CD4-positive, alpha-beta T cell (primary cell): Measurements from ENCODE around the gene ASIP. TPM values are rescaled to one million over a fixed set of nuclear protein-coding genes. Genes with fewer than 3 reads are reported as not detected.

Source experiments
- ATAC-seq: fragments of 200-7000 bp; cut with Tn5 transposase; one replicate; pipeline ENCODE4 v1.10.0; 2022; ENCODE audit warnings: mild to moderate bottlenecking; ENCODE audit not compliant: poor library complexity
- CTCF ChIA-PET: fragments of 350-600 bp; sonication (Branson Sonifier 250); formaldehyde crosslinking; loops from one replicate; lab custom pipeline; 2021; ENCODE audit warnings: antibody characterized with exemption, inconsistent platforms; lab: Charles Lee
- POLR2A ChIA-PET: fragments of 350-600 bp; sonication (Branson Sonifier 250); formaldehyde crosslinking; loops from one replicate; lab custom pipeline; 2021; ENCODE audit warnings: antibody characterized with exemption, inconsistent platforms; lab: Charles Lee
- DNase-seq, 14 experiments: peaks; one replicate each; pipeline ENCODE4 v3.0.0-alpha.2; 2013 to 2020; ENCODE audit warnings: mixed read lengths in 2 of 14
- H3K27ac ChIP-seq, 2 donors: one replicate each; pipeline versions ENCODE4 v1.5.1 to v1.7.0; 2013; ENCODE audit warnings: low read length in 2 of 2, low read depth in 1 of 2, mild to moderate bottlenecking in 1 of 2
- H3K27me3 ChIP-seq, 2 experiments: 1 replicate in 1 of 2; 2 replicates in 1 of 2; pipeline versions ENCODE4 v1.6.1 to v1.7.0; 2013; ENCODE audit warnings: low read length in 2 of 2, control low read depth in 1 of 2, mild to moderate bottlenecking in 1 of 2, moderate library complexity in 1 of 2; ENCODE audit not compliant: insufficient read depth in 2 of 2, control insufficient read depth in 1 of 2
- H3K36me3 ChIP-seq: one replicate; pipeline ENCODE4 v1.6.1; 2013; ENCODE audit warnings: low read length, control low read depth; ENCODE audit not compliant: insufficient read depth
- H3K4me1 ChIP-seq: one replicate; pipeline ENCODE4 v1.6.1; 2013; ENCODE audit warnings: low read length, control low read depth; ENCODE audit not compliant: insufficient read depth
- H3K4me3 ChIP-seq: one replicate; pipeline ENCODE4 v1.5.1; 2013; ENCODE audit warnings: mild to moderate bottlenecking, low read length, moderate library complexity
- H3K9me3 ChIP-seq, 2 experiments: 1 replicate in 1 of 2; 2 replicates in 1 of 2; pipeline versions ENCODE4 v1.6.1 to v1.7.0; 2013; ENCODE audit warnings: low read length in 2 of 2, mild to moderate bottlenecking in 2 of 2, control low read depth in 1 of 2, moderate library complexity in 1 of 2; ENCODE audit not compliant: control insufficient read depth in 1 of 2, insufficient read depth in 1 of 2
- H3K27ac Mint-ChIP-seq: one replicate; pipeline ENCODE4 v1.8.0; 2020; ENCODE audit warnings: mixed read lengths
- H3K27me3 Mint-ChIP-seq: one replicate; pipeline ENCODE4 v1.8.0; 2021; ENCODE audit warnings: mixed read lengths
- H3K36me3 Mint-ChIP-seq: one replicate; pipeline ENCODE4 v1.8.0; 2021; ENCODE audit warnings: low read depth, mixed read lengths
- H3K4me1 Mint-ChIP-seq: one replicate; pipeline ENCODE4 v1.8.0; 2021; ENCODE audit warnings: low read depth, mixed read lengths
- H3K4me3 Mint-ChIP-seq: one replicate; pipeline ENCODE4 v1.8.0; 2020; ENCODE audit warnings: mild to moderate bottlenecking, mixed read lengths
- H3K9me3 Mint-ChIP-seq: one replicate; pipeline ENCODE4 v1.8.0; 2020; ENCODE audit warnings: mixed read lengths
- CTCF ChIP-seq: fragments of 200-600 bp; IDR thresholded peaks from one replicate; pipeline ENCODE4 v1.8.0; 2022; ENCODE audit warnings: antibody characterized with exemption, mild to moderate bottlenecking
- intact Hi-C, 2 experiments: fragments of 100-400 bp; cut with DNase I in 1 of 2; cut with micrococcal nuclease in 1 of 2; formaldehyde crosslinking; loops; one replicate each; pipeline versions ENCODE4 v1.15.1 to v1.9.0; 2023 to 2025; cut with DNase I, micrococcal nuclease
- total RNA-seq, 174 experiments: library from RNA in 2 of 174; stranded (reverse) in 2 of 174; gene quantifications; one replicate each; pipeline ENCODE4 v1.2.3 and lab custom pipeline; 2021 to 2026

ASIP gene
- total RNA-seq, 2 experiments from 2014 or later = not detected

DNA sequence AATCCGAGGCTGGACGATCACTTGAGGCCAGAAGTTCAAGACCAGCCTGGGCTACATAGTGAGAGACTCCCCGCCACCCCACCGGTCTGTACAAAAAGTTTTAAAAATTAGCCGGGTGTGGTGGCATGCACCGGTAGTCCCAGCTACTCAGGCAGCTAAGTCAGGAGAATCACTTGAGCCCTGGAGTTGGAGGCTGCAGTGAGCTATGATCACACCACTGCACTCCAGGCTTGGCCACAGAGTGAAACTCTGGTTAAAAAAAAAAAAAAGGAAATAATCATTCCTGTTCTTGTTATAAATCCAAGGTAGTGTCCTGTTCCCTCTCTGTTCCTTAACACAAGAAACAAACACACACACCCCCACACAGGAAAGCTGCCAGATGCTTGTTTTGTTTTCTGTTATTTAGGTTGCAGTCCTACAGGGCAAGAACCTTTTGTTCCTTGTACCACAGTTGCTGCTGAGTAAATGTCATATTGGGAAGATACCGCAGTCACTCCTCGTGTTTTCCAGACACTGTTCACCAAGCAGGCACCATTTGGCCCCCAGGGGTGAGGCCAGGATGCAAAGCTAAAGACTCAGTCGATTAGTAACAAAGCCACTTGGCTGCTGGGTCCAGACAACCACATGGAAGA lies 28.9 kb downstream of the ASIP start:
- CTCF ChIA-PET = interaction anchor here (0.7 kb wide), 1 partner anchor 674 kb away, joined by 3 read pairs; no protein-coding TSS in a partner anchor
- H3K27ac Mint-ChIP-seq = no peak overlapping the region
- intact Hi-C loops = loop anchor here in 1 of 2 experiments (5.0 kb wide), 1 partner anchor 78 kb away; no protein-coding TSS in a partner anchor
- no peak for TF ChIP-seq CTCF
- Histone ChIP-seq H3K27me3 (peaks cover 0 to 4% of the 10 kb centered on the region in 2 experiments), H3K27ac (no peak overlapping the region), H3K9me3 (no peaks in the 10 kb centered on the region), H3K4me3 (no peak overlapping the region), H3K4me1 (peaks cover 11% of the 10 kb centered on the region), H3K36me3 (no peaks in the 10 kb centered on the region)
- POLR2A ChIA-PET = no interaction called here
- no peaks in the 10 kb centered on the region for H3K4me1 Mint-ChIP-seq
- peaks cover 7% of the 10 kb centered on the region for H3K27me3 Mint-ChIP-seq
- H3K9me3 Mint-ChIP-seq = no peaks in the 10 kb centered on the region
- no peak overlapping the region for H3K4me3 Mint-ChIP-seq
- ATAC-seq = no peak
- DNase-seq = no peak
- no peaks in the 10 kb centered on the region for H3K36me3 Mint-ChIP-seq

- POLR2A ChIA-PET = no interaction called here
- H3K36me3 Mint-ChIP-seq = no peaks in the 10 kb centered on the region
- no peaks in the 10 kb centered on the region for H3K4me1 Mint-ChIP-seq
- no peaks in the 10 kb centered on the region for H3K9me3 Mint-ChIP-seq
- Histone ChIP-seq H3K27ac (no peak overlapping the region), H3K4me3 (no peak overlapping the region), H3K27me3 (peaks cover 0 to 4% of the 10 kb centered on the region in 2 experiments), H3K36me3 (peaks cover 7% of the 10 kb centered on the region), H3K4me1 (peaks cover 11% of the 10 kb centered on the region), H3K9me3 (no peaks in the 10 kb centered on the region)
- peaks cover 7% of the 10 kb centered on the region for H3K27me3 Mint-ChIP-seq
- no peak overlapping the region for H3K27ac Mint-ChIP-seq
- no peak for TF ChIP-seq CTCF
- CTCF ChIA-PET = no interaction called here
- intact Hi-C loops = loop anchor here in 1 of 2 experiments (5.0 kb wide), 1 partner anchor 80 kb away; no protein-coding TSS in a partner anchor
- ATAC-seq (no peak), DNase-seq (no peak)
- no peak overlapping the region for H3K4me3 Mint-ChIP-seq
Observed at GRCh38 chr20:34271956-34272355, 30.7 kb downstream of the ASIP start.

DNA sequence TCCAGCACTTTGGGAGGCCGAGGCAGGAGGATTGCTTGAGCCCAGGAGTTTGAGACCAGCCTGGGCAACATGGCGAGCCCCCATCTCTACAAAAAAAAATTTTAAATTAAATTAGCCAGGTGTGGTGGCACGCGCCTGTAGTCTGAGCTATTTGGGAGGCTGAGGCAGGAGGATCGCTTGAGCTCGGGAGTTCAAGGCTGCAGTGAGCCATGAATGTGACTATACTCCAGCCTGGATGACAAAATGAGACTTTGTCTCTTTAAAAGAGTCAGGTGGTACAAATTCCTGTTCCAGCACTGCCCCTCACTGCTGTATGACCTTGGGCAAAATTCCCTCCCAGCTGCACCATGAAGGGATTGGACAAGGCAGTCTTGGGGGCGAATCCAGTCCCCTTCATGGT lies 33.5 kb downstream of the ASIP start:
- peaks cover 3% of the 10 kb centered on the region for H3K27me3 Mint-ChIP-seq
- H3K36me3 Mint-ChIP-seq = peaks cover 17% of the 10 kb centered on the region
- no peak overlapping the region for H3K27ac Mint-ChIP-seq
- intact Hi-C loops = loop anchor here in 1 of 2 experiments (5.0 kb wide), 1 partner anchor 82 kb away; no protein-coding TSS in a partner anchor
- ATAC-seq (no peak), DNase-seq (no peak)
- no peaks in the 10 kb centered on the region for H3K4me1 Mint-ChIP-seq
- TF ChIP-seq CTCF = no peak
- H3K4me1 ChIP-seq = no peaks in the 10 kb centered on the region
- no peak overlapping the region for H3K4me3 ChIP-seq
- peaks cover 15% of the 10 kb centered on the region for H3K36me3 ChIP-seq
- H3K27me3 ChIP-seq = no peaks in the 10 kb centered on the region
- no peaks in the 10 kb centered on the region for H3K9me3 ChIP-seq
- H3K4me3 Mint-ChIP-seq = no peak overlapping the region
- ChIA-PET POLR2A (no interaction called here), CTCF (no interaction called here)
- no peaks in the 10 kb centered on the region for H3K9me3 Mint-ChIP-seq
- no peak overlapping the region for H3K27ac ChIP-seq
